Measurements from ENCODE around the gene IRF2BPL. TPM values are rescaled to one million over a fixed set of nuclear protein-coding genes. Genes with fewer than 3 reads are reported as not detected.

IRF2BPL gene
- total and polyA plus RNA-seq, 9 of the 15 experiments (the other 6 are each of a cell fraction or from before 2014, with no cell fraction given), result 0.52 to 21.6 (median 2.5) TPM

DNA sequence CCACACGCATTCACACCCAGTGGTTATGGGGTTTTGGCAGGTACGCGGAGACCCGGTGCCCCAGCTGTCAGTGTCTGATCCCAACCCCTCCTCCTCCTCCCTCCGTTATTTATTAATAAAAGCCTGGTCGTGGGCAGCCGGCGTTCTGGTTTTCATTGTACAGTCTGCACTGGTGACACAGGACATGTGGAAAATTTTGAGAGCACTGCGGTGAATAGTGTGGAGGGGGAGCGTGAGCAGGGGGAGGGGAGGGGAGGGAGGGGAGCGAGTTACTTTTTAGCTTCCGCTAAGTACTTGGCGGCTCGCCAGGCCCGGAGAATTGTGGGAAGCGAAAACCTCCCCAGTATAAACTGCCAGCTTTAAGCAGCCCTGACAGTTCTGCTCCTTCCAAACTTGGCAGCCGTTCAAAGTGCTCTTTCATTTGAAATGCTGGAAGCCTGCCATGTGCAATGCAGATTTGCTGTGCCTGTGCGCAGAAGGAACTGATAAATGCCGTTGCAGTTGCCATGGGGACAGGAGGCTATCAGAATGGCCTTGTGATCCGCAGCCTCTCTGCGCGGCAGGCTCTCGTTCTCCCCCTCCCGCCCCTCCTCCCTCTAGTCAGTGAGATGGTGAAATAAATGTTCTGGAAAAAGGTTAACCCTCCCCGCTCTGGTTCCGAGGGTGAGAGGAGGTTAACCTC, 11.7 kb upstream of the IRF2BPL start (continued):
- TF ChIP-seq E2F1 (CRISPR knock-in tag; IDR thresholded peaks at IDR 0.05) (no peak), NCOA4 (IDR thresholded peaks at IDR 0.05; ENCODE audit: partially characterized antibody) (no peak), NCOR1 (IDR thresholded peaks at IDR 0.05) (peak; percentile 78), SRSF9 (IDR thresholded peaks at IDR 0.05; ENCODE audit: borderline replicate concordance, low read depth, low read length) (no peak), HEY1 (CRISPR knock-in tag; IDR thresholded peaks at IDR 0.05; ENCODE audit: borderline replicate concordance) (no peak), CBX3 (IDR thresholded peaks at IDR 0.05; ENCODE audit: borderline replicate concordance in 1 of 2, low read length in 2 of 2) (0 out of 3 replicates have a peak, but pooled peaks of 1 of the 2 experiments have one; percentile 17), SRSF7 (optimal IDR thresholded peaks at IDR 0.05; ENCODE audit: low read depth, low read length) (no peak), KDM5B (IDR thresholded peaks at IDR 0.05; ENCODE audit: insufficient replicate concordance, low read depth, low read length) (no peak), ZFP30 (CRISPR knock-in tag; IDR thresholded peaks at IDR 0.05; ENCODE audit: borderline replicate concordance) (no peak), ELF2 (CRISPR knock-in tag; IDR thresholded peaks at IDR 0.05) (no peak), SRF (CRISPR knock-in tag; IDR thresholded peaks at IDR 0.05) (no peak), MNT (conservative IDR thresholded peaks at IDR 0.05) (peak; percentile 39 to 75; a peak in 2 of 4 replicates), WHSC1 (IDR thresholded peaks at IDR 0.05; ENCODE audit: low read length) (no peak), ZBTB7A (IDR thresholded peaks at IDR 0.05; ENCODE audit: borderline replicate concordance, control insufficient read depth, low read depth, low read length) (no peak), ZNF431 (CRISPR knock-in tag; IDR thresholded peaks at IDR 0.05) (no peak), CBFB (CRISPR knock-in tag; IDR thresholded peaks at IDR 0.05) (no peak), RNF219 (CRISPR knock-in tag; IDR thresholded peaks at IDR 0.05) (no peak), ETS2 (tag; IDR thresholded peaks at IDR 0.05; ENCODE audit: borderline replicate concordance, poor library complexity, severe bottlenecking) (no peak)
- TF ChIP-seq, protein P1, sequence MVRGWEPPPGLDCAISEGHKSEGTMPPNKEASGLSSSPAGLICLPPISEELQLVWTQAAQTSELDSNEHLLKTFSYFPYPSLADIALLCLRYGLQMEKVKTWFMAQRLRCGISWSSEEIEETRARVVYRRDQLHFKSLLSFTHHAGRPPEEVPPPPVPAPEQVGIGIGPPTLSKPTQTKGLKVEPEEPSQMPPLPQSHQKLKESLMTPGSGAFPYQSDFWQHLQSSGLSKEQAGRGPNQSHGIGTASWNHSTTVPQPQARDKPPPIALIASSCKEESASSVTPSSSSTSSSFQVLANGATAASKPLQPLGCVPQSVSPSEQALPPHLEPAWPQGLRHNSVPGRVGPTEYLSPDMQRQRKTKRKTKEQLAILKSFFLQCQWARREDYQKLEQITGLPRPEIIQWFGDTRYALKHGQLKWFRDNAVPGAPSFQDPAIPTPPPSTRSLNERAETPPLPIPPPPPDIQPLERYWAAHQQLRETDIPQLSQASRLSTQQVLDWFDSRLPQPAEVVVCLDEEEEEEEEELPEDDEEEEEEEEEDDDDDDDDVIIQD (CRISPR knock-in tag; IDR thresholded peaks at IDR 0.05), result no peak
- TF ChIP-seq, protein P2, sequence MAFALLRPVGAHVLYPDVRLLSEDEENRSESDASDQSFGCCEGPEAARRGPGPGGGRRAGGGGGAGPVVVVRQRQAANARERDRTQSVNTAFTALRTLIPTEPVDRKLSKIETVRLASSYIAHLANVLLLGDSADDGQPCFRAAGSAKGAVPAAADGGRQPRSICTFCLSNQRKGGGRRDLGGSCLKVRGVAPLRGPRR (CRISPR knock-in tag; IDR thresholded peaks at IDR 0.05), result no peak

Measured in K562 (cell line).